Measurements from ENCODE around the gene LPCAT3.
A peak's percentile ranks its signal among the peaks of the same experiment; 100 is the strongest.

The LPCAT3 gene

GRCh38 chr12:6952863-6953441 is 65.3 kb downstream of the LPCAT3 start:
- DNase-seq (ENCODE audit: low read depth in 2 of 2): no peak

- no peak for DNase-seq (ENCODE audit: low read depth in 2 of 2)
Measured at GRCh38 chr12:6952121-6952862, 66.0 kb downstream of the LPCAT3 start.

GRCh38 chr12:6951551-6952120 is 66.6 kb downstream of the LPCAT3 start:
- DNase-seq (ENCODE audit: low read depth in 2 of 2): no peak

GRCh38 chr12:6950811-6951540 is 67.3 kb downstream of the LPCAT3 start, which contains the start of gene PTPN6:
Gene PTPN6 (plus strand): TSS chr12:6951356. CDS start chr12:6951513, 157 bp downstream.
- no peak for DNase-seq (ENCODE audit: low read depth in 2 of 2)

GRCh38 chr12:6950401-6950801 is 67.9 kb downstream of the LPCAT3 start:
- no peak for DNase-seq (ENCODE audit: low read depth in 2 of 2)

- no peak for DNase-seq (ENCODE audit: low read depth in 2 of 2)
Measured at GRCh38 chr12:6948873-6949594, 69.2 kb downstream of the LPCAT3 start.

GRCh38 chr12:6947615-6948014 is 70.7 kb downstream of the LPCAT3 start:
- no peak for DNase-seq (ENCODE audit: low read depth in 2 of 2)

GRCh38 chr12:6946920-6947374 is 71.3 kb downstream of the LPCAT3 start:
- DNase-seq (ENCODE audit: low read depth in 2 of 2): no peak

- DNase-seq (ENCODE audit: low read depth in 2 of 2): peak in 1 of 2 donors; percentile 69
Measured at GRCh38 chr12:6946033-6946919, 72.0 kb downstream of the LPCAT3 start.

GRCh38 chr12:6945613-6946012 is 72.7 kb downstream of the LPCAT3 start:
- no peak for DNase-seq (ENCODE audit: low read depth in 2 of 2)

GRCh38 chr12:6944381-6945186 is 73.7 kb downstream of the LPCAT3 start:
- peak; percentile 75 to 86 for DNase-seq (ENCODE audit: low read depth in 2 of 2)

GRCh38 chr12:6943722-6944380 is 74.4 kb downstream of the LPCAT3 start, which contains the start of the genes C12orf57 and RNU7-1:
Gene C12orf57 (plus strand): TSS chr12:6944022. CDS start chr12:6944122, 100 bp downstream.
Gene RNU7-1 (plus strand): TSS chr12:6943816.
- DNase-seq (ENCODE audit: low read depth in 2 of 2): no peak

- no peak for DNase-seq (ENCODE audit: low read depth in 2 of 2)
Measured at GRCh38 chr12:6943389-6943721, 74.9 kb downstream of the LPCAT3 start.

GRCh38 chr12:6942331-6942665 is 76.0 kb downstream of the LPCAT3 start:
- DNase-seq (ENCODE audit: low read depth in 2 of 2): no peak

GRCh38 chr12:6941782-6942181 is 76.5 kb downstream of the LPCAT3 start:
- no peak for DNase-seq (ENCODE audit: low read depth in 2 of 2)

- DNase-seq (ENCODE audit: low read depth in 2 of 2): no peak
Measured at GRCh38 chr12:6941267-6941666, 77.0 kb downstream of the LPCAT3 start.

GRCh38 chr12:6939191-6939540 is 79.1 kb downstream of the LPCAT3 start:
- no peak for DNase-seq (ENCODE audit: low read depth in 2 of 2)

GRCh38 chr12:6938353-6939190 is 79.7 kb downstream of the LPCAT3 start:
- no peak for DNase-seq (ENCODE audit: low read depth in 2 of 2)
